NCI-H345 treated with DMSO at 0.1 percent for 48 hours (cell line): ENCODE results near the gene SFR1.

Experiments used
- DNase-seq: peaks from one replicate; lab custom pipeline; 2025; ENCODE audit not compliant: unreplicated experiment; lab: John Stamatoyannopoulos, UW

Gene SFR1

GRCh38 chr10:104121485-104122224, at the start of gene SFR1:
Gene SFR1, plus strand, starts transcription at chr10:104122171. Its CDS starts 13 bp downstream, at chr10:104122184.
- peak; percentile 89 for DNase-seq

- no peak for DNase-seq
Measured at GRCh38 chr10:104072786-104073185, 49.2 kb upstream of the SFR1 start.

GRCh38 chr10:104074505-104074904, 47.5 kb upstream of the SFR1 start:
- DNase-seq, result no peak

- DNase-seq, result peak; percentile 83
Measured at GRCh38 chr10:104076743-104077160, 45.2 kb upstream of the SFR1 start.

- DNase-seq, result peak; percentile 29
Measured at GRCh38 chr10:104077247-104077646, 44.7 kb upstream of the SFR1 start.

GRCh38 chr10:104077663-104078151, 44.3 kb upstream of the SFR1 start:
- no peak for DNase-seq

GRCh38 chr10:104080762-104081161, 41.2 kb upstream of the SFR1 start:
- peak; percentile 6 for DNase-seq

GRCh38 chr10:104081998-104082397, 40.0 kb upstream of the SFR1 start:
- no peak for DNase-seq

- no peak for DNase-seq
Measured at GRCh38 chr10:104084482-104085142, 37.4 kb upstream of the SFR1 start.

- DNase-seq, result no peak
Measured at GRCh38 chr10:104085801-104086400, 36.1 kb upstream of the SFR1 start, which contains the start of gene COL17A1. Gene COL17A1, minus strand, starts transcription at chr10:104085880. Its CDS starts 5,207 bp downstream, at chr10:104080673.

- no peak for DNase-seq
Measured at GRCh38 chr10:104088239-104088638, 33.7 kb upstream of the SFR1 start.

- DNase-seq, result no peak
Measured at GRCh38 chr10:104089621-104090020, 32.4 kb upstream of the SFR1 start.

- no peak for DNase-seq
Measured at GRCh38 chr10:104090611-104091010, 31.4 kb upstream of the SFR1 start.

- DNase-seq, result no peak
Measured at GRCh38 chr10:104092749-104093148, 29.2 kb upstream of the SFR1 start.

GRCh38 chr10:104096692-104097091, 25.3 kb upstream of the SFR1 start:
- no peak for DNase-seq

GRCh38 chr10:104098358-104098925, 23.5 kb upstream of the SFR1 start:
- DNase-seq, result no peak

- no peak for DNase-seq
Measured at GRCh38 chr10:104099269-104099668, 22.7 kb upstream of the SFR1 start.

- DNase-seq, result no peak
Measured at GRCh38 chr10:104099941-104100340, 22.0 kb upstream of the SFR1 start.

- DNase-seq, result no peak
Measured at GRCh38 chr10:104100795-104101194, 21.2 kb upstream of the SFR1 start.

GRCh38 chr10:104101902-104102301, 20.1 kb upstream of the SFR1 start:
- no peak for DNase-seq

GRCh38 chr10:104103956-104104355, 18.0 kb upstream of the SFR1 start:
- DNase-seq, result no peak
